Heart left ventricle (tissue), 13 donors: ENCODE measurements around the gene NFXL1.
A peak's percentile ranks its signal among the peaks of the same experiment; 100 is the strongest.

Experiments used
- CTCF ChIP-seq, 12 donors: fragments of 200-600 bp; sonication (generic) in 4 of 12; IDR thresholded peaks; one replicate each; pipeline versions ENCODE4 v1.5.0 to v1.8.0; 2018 to 2022; ENCODE audit warnings: antibody characterized with exemption in 12 of 12, mild to moderate bottlenecking in 5 of 12
- POLR2A ChIP-seq, 2 donors: fragments of 450-650 bp; IDR thresholded peaks; one replicate each; pipeline ENCODE4 v1.6.1; 2017; ENCODE audit warnings: antibody characterized with exemption in 2 of 2, mild to moderate bottlenecking in 2 of 2, moderate library complexity in 2 of 2
- donor health status: ischemic (EF 13 %, LVEDD 7.1; RV severe dilation, severe dysfunction).
- donor health status: DM: no; HTN: yes; CAD: no.
- donor health status: DM: no; HTN: no; CAD: no.
- donor health status: ischemic (EF 25% LVEDD 6.9; RV normal size, moderate dysfunction).
- donor health status: ischemic (EF 25% LVEDD 5.7; RV mildly dilated, moderate dysfunction).
- donor health status: ischemic (EF 35%, LVEDD 5.7; RV mildly dilated, moderate dysfunction).
- donor health status: nonischemic (EF 11% LVEDD 7.7; RV severe dilation, severe dysfunction).
- donor health status: DM: yes; HTN: yes; CAD: no.
- donor health status: PGD.
- donor health status: ischemic (EF 29% LVEDD 5.4; RV normal size, mild dysfunction).
- donor health status: nonischemic (EF 23%, LVEDD 6.1; RV moderate dilation, normal function).

GRCh38 chr4:47839259-47839658 is 75.1 kb downstream of the NFXL1 start:
- peak; percentile 22 to 53 (median 46) for TF ChIP-seq CTCF (IDR thresholded peaks at IDR 0.05)
- no peak for TF ChIP-seq POLR2A (IDR thresholded peaks at IDR 0.05)
